HG02884 (cell line): Measurements from ENCODE around the gene OR1S1.
"Not testable (repeated sequence)": the region's sequence is repeated elsewhere in the genome, so short reads cannot be mapped to it uniquely, and the experiment has no call there.

Experiments used
- ATAC-seq: cut with Tn5 transposase; IDR thresholded peaks from one replicate; pipeline ENCODE4 v1.9.1; 2021; ENCODE audit warnings: mild to moderate bottlenecking, moderate library complexity; ENCODE audit not compliant: unreplicated experiment

OR1S1 gene

GRCh38 chr11:58212420-58212819 lies at the start of gene OR1S1:
Gene OR1S1 (plus strand): TSS chr11:58212720.
- ATAC-seq, result not testable (repeated sequence)

GRCh38 chr11:58164389-58164788 lies 48.1 kb upstream of the OR1S1 start:
- no peak for ATAC-seq

- no peak for ATAC-seq
Measured at GRCh38 chr11:58164990-58165389, 47.5 kb upstream of the OR1S1 start.

- ATAC-seq, result no peak
Measured at GRCh38 chr11:58165504-58166106, 46.9 kb upstream of the OR1S1 start.

GRCh38 chr11:58177409-58178054 lies 35.0 kb upstream of the OR1S1 start:
- no peak for ATAC-seq

GRCh38 chr11:58178444-58178843 lies 34.1 kb upstream of the OR1S1 start:
- no peak for ATAC-seq

GRCh38 chr11:58179648-58180047 lies 32.9 kb upstream of the OR1S1 start:
- no peak for ATAC-seq

GRCh38 chr11:58186938-58187337 lies 25.6 kb upstream of the OR1S1 start:
- ATAC-seq, result no peak

- ATAC-seq, result no peak
Measured at GRCh38 chr11:58188770-58189169, 23.8 kb upstream of the OR1S1 start, which contains the start of gene OR9Q2. Gene OR9Q2 (plus strand): TSS chr11:58189070. CDS start chr11:58190491, 1,421 bp downstream.

GRCh38 chr11:58192229-58192628 lies 20.3 kb upstream of the OR1S1 start:
- ATAC-seq, result no peak

- no peak for ATAC-seq
Measured at GRCh38 chr11:58193391-58193790, 19.1 kb upstream of the OR1S1 start.

GRCh38 chr11:58195939-58196338 lies 16.6 kb upstream of the OR1S1 start:
- no peak for ATAC-seq

GRCh38 chr11:58199271-58199670 lies 13.2 kb upstream of the OR1S1 start:
- no peak for ATAC-seq

- no peak for ATAC-seq
Measured at GRCh38 chr11:58204042-58204441, 8.5 kb upstream of the OR1S1 start, which contains the start of gene OR1S2. Gene OR1S2 (minus strand): TSS chr11:58204142. CDS start chr11:58204142, 0 bp downstream.

GRCh38 chr11:58216476-58216875 lies 4.0 kb downstream of the OR1S1 start:
- ATAC-seq, result no peak

GRCh38 chr11:58222721-58223120 lies 10.2 kb downstream of the OR1S1 start:
- ATAC-seq, result no peak

- ATAC-seq, result no peak
Measured at GRCh38 chr11:58227956-58228615, 15.6 kb downstream of the OR1S1 start.

GRCh38 chr11:58243954-58244353 lies 31.4 kb downstream of the OR1S1 start:
- no peak for ATAC-seq

GRCh38 chr11:58254936-58255335 lies 42.4 kb downstream of the OR1S1 start:
- ATAC-seq, result no peak

GRCh38 chr11:58259983-58260382 lies 47.5 kb downstream of the OR1S1 start:
- ATAC-seq, result no peak
